Embryonic facial prominence (tissue), 1 donor: ENCODE results near the gene RTF2.
"Not testable (repeated sequence)": the region's sequence is repeated elsewhere in the genome, so short reads cannot be mapped to it uniquely, and the experiment has no call there.

ENCODE experiments used
- DNase-seq: peaks from one replicate; pipeline ENCODE4 v3.0.0-alpha.2; 2016; ENCODE audit errors: extremely low spot score

Gene RTF2

DNA sequence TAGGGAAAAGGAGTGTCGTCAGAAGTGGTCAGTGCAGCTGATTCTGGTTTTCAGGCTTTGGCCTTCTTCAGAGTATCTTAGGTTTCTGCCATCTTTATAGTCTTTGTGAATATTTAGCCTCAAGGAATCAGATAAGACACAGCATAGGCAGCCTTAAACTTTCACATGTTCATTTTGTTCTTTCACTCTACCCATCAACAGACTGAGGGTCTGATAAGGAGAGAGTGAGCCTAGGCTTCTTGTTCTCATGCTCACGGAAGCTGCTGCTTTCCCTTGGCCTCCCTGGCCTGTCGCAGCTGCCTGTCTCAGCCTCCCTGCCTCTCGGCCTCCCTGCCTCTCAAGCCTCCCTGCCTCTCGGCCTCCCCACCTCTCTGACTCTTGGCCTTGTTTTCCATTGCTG is 20.1 kb downstream of the RTF2 start:
- no peak for DNase-seq

DNA sequence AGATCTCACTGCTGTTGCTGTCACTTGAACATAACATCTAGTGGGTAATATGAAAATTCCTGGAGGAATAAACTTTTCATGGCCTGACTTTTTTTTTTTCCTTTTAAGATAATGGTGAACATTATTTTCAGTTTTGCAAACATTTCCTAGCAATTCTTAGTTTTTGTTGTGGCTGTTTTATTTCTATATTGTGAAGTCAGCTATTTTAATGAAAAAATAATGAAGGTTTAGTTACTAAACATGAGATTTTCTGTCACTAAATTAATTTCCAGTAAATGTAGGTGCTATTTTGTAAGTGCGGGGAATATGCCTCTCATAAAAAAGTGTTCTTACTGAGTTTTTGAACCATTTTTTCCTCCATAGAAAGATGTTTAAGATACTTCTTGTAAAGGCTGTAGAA is 32.7 kb downstream of the RTF2 start:
- no peak for DNase-seq

DNA sequence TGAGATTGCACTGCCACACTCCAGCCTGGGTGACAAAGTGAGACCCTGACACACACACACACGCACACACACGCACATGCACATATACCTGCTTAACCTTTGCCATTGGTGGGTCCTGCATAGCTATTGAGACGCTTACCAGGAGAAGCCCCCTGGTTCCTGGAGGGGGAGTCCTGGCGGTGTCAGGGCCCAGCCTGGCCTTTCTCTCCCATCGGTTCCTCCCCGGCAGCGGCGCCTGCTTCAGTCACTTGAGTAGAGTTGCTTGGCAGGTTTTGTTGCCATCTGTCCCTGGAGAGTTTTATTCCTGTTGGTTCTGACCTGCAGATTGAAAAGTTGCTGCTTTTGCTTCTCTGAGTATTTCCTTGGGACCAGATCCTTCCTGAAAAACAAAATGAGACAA is 35.5 kb downstream of the RTF2 start:
- no peak for DNase-seq

DNA sequence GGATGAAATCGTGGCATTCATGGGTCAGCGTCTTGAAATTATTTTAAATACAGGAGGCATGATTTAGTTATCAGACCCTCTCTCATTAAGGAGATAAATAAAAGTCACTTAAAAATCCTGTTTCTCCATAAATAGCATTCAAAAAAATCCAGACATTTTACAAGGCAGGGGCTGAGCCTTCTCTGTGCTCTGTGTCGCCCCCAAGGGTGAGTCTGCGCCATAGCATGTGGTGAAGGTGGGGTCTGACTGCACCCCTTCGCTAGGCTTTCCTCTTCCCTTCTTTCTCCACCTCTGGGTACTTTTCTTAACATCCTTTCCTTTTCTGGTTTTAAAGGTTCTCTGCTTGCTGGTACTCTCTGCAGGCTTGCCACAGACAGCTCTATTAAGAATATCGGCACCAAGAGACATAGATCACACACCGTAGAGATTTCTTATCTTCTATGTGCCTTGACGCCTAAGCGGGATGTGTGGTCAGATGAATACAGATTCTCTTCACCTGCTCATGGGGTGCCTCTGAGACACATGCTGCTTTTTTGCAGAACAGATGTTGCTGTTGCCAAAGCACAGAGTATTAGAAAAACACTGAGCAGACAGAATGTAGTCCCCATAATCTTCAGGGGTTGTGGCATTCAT is 36.1 kb downstream of the RTF2 start:
- DNase-seq: no peak

DNA sequence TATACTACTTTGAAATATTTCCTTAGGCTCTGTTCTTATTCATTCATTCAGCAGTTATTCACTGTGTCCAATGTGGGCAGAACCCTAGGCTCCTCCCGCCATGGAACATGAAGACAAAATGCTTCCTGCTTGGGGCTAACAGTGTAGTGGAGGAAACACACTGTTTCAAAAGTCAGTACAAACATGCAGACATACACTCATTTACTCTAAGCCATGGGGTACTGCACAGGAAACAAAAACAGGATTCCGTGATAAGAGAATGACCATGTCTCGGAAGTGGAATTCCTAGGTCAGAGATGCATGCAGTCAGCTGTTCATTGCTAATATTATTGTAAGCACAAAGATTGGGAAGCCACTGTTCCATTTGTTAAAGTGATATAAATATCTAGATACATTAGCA is 37.7 kb downstream of the RTF2 start:
- DNase-seq: no peak

DNA sequence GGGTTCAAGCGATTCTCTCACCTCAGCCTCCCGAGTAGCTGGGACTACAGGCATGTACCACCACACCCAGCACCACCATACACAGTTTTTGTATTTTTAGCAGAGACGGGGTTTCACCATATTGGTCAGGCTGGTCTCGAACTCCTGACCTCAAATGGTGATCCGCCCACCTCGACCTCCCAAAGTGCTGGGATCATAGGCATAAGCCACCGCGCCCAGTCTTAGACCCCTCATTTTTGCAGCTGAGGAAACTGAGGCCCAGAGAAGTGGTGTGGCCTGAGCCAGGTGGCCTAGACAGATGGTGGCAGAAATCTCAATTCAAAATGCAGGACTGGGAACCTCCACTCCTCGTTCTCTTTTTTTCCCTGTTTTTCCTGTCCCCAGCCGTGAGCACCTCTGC is 43.5 kb downstream of the RTF2 start:
- DNase-seq: no peak

DNA sequence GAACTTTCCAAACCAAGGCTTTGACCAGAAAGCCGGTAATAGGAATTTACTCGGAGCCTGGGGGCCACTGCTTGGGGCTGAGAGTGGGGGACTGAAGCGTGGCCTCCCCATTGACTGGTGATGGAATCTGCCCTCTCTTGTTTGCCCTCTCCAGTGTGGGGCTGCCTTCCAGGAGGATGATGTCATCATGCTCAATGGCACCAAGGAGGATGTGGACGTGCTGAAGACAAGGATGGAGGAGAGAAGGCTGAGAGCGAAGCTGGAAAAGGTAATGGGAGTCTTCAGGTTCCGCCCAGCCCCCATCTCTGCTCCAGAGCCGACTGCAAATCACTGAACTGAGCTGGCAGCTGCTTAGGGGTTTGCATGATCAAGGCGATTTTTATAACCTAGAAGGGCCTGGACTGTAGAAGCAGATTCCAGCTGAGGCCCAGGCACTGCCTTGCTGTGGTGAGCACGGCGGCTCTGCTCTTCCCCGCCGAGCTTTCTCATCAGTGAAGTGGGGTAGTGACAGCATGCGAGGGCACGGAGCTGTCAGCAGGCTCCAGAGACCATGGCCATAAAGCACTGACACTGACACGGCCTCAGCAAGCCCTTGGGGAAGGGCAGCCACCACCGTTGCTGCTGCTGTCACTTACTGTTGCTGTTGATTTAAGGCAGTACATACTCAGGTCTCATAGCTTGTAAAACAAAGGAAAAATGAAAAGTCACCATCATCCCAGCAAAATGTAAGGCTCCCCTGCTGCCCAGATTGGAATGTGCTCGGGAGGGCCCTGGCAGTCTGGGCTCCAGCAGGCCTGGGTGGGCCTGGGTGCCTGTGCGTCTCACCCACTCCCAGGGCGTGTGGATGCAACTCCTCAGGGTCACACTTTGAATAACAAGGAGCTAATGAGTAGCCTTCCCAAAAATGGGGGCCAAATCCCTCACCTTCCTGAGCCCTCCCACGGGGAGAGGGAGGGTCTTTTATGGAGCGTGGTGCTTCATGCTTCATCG is 45.0 kb downstream of the RTF2 start:
- no peak for DNase-seq

DNA sequence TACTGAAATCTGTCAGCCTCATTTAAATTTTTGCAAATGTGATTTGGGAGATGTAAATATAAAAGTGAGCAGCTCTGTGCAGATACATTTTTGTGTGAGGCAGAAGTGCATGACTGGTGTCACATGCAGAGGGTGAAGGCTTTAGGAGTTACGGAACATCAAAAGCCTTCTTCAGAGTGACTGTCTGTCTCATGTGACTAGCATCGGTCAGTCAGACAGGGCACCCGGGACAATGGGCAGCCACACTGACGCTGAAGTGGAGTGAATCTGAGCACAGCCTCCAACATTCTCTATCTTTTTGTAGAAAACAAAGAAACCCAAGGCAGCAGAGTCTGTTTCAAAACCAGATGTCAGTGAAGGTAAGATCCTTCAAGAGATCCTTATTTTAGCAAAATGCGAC is 48.2 kb downstream of the RTF2 start:
- no peak for DNase-seq

DNA sequence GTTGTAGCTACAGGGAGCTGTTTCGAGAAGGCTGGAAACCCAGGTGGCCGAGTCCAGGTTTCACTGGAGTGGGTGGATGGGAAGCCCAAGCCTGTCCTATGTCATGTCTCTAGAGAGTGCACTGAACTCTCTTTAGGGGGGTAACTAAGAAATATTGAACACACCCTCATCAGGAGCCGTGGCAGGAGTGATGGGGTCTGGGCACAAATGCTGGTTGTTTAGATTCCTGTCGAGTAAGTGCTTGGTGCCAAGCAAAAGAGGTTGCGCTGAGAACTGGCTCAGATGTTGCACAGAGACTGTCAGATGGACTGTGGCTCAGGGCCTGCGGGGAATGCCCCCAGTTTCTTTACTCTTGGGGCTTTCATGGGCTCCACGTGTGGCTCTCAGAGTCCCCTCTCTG is 48.8 kb downstream of the RTF2 start:
- DNase-seq: no peak

DNA sequence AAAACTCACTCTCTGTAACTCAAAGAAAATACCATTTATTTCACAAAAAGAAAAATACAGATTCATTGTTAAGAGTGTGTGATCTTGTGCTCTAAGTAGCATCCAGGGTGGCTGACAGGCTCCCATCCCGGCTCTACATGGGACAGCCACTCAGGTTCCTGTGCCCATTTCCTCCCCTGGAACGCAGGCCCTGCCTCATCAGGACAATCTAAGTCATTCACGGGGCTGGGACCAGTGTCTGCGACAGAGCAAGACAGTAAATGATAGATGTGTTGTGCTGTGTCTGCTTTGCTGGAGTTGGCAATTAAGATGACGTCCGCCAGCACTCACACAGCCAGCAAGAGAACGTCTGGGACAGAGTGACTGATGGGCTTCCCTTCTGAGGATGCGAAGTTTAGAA is 49.2 kb downstream of the RTF2 start:
- no peak for DNase-seq

DNA sequence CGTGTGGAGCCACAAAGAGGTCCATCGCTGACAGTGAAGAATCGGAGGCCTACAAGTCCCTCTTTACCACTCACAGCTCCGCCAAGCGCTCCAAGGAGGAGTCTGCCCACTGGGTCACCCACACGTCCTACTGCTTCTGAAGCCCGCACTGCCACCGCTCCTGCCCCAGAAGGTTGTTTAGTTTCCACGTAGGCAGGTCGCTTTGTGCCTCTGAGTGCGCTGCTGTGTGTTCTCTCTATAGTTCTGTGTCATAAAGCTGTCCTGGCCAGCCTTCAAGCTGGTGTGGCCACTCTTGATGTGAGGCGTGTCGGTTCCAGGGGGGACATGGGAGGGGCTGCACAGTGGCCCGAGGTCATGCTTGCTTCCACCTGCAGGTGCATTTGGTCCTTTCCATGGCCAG is 49.7 kb downstream of the RTF2 start:
- no peak for DNase-seq

DNA sequence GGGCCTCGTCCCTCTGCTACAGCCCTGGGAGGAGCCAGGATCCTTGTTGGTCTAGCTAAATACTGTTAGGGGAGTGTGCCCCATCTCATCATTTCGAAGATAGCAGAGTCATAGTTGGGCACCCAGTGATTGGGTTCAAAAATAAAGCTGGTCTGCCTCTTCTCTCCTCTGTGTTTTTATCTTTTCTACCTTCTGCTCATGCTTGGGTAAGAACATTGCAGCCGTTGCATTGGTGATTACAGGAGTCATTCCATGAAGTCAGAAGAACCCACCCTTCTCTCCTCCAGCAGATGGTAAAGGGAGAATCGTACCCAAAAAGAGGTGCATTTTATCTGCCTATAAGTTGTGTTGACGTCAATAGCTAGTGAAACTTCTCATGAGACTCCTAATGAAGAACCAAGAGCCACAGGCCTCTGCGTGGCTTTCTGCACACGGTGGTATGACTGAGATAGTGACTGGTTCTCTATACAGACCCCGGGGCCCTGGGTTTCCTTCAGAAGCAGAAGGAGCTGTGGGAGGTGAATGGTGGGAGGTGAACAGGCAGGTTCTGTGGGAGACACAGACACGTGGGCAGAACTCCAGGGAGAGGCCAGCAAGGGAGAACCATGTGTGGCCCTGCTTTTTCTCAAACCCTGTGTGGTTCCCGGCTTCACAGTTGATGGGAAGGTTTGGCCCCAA is 50.4 kb downstream of the RTF2 start:
- DNase-seq: no peak

DNA sequence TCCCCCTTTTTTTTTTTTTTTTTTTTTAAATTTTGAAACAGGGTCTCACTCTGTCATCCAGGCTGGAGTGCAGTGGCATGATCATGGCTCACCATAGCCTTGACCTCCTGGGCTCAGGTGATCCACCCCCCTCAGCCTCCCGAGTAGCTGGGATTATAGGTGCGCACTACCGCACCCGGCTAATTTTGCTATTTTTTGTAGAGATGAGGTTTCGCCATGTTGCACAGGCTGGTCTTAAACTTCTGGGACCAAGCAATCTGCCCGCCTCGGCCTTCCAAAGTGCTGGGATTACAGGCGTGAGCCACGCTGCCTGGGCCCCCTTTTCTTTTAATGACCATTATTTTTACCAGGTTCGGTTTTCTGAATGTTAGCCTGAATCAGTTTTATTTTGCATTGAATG is 51.1 kb downstream of the RTF2 start:
- DNase-seq: no peak

DNA sequence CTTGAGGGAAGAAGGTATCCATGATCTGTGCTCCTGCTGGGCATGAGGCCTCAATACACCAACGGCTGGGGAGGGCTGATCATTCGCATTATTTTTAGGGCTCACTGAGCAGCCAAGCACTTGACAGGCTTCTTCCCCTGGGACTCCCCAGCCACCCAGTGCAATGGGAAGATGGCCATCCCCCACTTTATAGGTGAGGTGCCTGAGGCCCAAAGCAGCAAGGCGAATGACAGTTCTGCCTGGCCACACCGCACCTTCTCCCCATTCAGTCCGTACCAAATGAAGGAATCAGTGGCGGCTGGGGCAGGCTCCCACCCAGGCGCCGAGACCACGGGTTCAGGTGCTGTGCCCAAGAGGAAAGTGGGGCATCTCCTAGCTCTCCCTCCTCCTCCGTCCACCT is 51.8 kb downstream of the RTF2 start:
- DNase-seq: no peak

DNA sequence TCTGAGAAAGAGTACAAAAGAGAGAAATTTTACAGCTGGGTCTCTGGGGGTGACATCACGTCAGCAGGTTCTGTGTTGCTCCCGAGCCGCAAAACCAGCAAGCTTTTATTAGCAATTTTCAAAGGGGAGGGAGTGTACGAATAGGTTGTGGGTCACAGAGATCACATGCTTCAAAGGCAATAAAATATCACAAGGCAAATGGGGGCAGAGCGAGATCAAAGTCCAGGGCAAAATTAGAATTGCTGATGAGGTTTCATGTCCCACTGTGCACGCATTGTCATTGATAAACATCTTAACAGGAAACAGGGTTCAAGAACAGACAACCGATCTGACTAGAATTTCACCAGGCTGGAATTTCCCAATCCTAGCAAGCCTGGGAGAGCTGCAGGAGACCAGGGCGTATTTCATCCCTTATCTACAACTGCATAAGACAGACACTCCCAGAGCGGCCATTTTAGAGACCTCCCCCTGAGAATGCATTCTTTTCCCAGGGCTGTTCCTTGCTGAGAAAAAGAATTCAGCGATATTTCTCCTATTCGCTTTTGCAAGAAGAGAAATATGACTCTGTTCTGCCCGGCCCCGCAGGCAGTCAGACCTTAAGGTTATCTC is 52.4 kb downstream of the RTF2 start:
- not testable (repeated sequence) for DNase-seq

DNA sequence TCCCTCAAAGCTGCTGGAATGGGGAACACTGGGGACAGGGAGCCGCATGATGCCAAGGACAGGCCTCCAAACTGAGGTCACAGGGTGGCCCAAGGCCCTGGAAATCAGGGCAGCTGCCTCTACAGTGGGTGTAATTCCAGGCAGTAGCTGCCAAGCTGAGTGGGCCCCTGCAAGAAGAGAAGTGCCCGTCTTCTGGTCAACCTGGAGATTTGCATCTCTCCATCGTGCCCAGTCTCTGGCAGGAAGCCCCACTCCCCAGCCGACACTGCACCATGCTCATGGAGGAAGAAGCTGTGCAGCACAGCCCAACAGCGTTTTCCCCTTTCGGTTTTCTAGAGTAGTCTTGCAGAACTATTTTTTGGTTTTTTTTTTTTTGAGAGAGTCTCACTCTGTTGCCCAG is 53.9 kb downstream of the RTF2 start:
- no peak for DNase-seq

DNA sequence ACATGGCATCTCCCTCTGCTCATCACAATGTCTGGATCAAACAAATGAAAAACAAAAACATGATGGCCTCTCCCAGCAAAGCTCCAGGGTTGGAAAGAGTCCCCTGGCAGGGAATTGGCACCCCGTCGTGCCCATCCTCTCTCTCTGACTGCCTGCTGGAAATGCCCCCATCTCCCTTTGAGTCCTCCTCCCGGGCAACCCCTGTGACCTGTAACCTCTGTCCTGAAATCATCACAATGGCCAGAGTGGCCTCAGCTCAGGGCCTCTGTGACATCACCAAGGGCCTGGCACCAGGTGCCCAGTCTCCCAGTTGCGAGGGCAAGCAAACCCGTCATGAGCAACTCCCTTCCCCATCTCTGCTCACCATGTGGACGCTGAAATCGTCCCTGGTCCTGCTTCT is 56.0 kb downstream of the RTF2 start, which contains the start of gene FAM209A:
FAM209A (plus strand) TSS at position 301 of the 400 bp plus-strand sequence; CDS start at position 366, 65 bp downstream.
- not testable (repeated sequence) for DNase-seq

DNA sequence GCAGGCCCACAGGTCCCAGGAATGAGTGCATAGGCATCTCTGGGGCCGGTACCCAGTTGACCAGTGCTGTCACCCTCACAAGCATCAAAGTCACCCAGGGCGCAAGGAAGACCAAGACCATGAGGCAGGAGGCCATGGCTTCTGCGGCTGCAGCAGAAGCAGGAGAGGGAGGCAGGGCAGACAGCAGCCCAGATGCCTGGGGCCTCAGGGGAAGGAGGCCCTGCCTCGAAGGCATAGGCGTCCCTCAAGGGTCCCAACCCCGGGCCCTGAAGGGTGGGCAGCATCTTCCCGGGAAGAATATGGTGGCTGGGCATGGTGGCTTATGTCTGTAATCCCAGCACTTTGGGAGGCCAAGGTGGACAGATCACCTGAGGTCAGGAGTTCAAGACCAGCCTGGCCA is 59.1 kb downstream of the RTF2 start:
- no peak for DNase-seq

DNA sequence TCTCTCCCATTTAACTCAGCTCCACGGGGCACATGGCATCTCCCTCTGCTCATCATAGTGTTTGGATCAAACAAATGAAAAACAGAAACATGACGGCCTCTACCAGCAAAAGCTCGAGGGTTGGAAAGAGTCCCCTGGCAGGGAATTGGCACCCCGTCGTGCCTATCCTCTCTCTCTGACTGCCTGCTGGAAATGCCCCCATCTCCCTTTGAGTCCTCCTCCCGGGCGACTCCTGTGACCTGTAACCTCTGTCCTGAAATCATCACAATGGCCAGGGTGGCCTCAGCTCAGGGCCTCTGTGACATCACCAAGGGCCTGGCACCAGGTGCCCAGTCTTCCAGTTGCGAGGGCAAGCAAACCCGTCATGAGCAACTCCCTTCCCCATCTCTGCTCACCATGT is 64.5 kb downstream of the RTF2 start, which contains the start of gene FAM209B:
FAM209B (plus strand) TSS at position 301 of the 400 bp plus-strand sequence; CDS start at position 397, 96 bp downstream.
- DNase-seq: not testable (repeated sequence)

DNA sequence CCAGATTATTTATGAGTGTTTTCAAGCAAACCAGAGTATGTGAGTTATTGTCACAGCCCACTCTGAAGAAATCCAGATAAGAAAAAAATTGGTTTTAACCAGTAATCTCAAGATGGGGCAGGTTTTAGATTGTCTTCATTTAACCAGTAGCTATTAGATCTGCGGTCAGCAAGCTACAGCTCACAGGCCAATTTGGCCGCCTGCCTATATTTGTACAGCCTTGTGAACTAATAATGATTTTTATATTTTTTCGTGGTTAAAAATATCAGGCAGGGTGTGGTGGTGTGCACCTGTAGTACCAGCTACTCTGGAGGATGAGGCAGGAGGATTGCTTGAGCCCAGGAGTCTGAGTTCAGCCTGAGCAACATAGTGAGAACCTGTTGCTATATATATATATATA is 69.6 kb downstream of the RTF2 start:
- no peak for DNase-seq

DNA sequence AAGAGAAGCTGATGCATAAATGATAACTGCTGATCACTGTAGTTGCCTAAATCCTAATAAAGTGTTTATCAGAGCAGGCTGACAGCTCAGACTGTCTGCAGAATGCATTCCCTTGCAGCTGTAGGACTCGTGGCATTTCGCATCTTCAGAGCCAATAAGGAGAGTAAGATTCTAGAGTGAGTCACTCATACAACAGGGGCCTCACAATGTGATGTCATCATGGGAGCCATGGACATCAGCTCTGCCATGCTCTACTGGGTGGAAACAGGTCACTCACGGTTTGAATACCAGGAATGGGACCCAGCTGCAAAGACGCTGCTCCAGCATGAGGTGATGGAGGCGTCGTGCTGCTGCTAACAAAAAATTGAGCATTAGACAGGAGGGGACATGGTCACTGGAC is 72.0 kb downstream of the RTF2 start:
- DNase-seq: no peak

DNA sequence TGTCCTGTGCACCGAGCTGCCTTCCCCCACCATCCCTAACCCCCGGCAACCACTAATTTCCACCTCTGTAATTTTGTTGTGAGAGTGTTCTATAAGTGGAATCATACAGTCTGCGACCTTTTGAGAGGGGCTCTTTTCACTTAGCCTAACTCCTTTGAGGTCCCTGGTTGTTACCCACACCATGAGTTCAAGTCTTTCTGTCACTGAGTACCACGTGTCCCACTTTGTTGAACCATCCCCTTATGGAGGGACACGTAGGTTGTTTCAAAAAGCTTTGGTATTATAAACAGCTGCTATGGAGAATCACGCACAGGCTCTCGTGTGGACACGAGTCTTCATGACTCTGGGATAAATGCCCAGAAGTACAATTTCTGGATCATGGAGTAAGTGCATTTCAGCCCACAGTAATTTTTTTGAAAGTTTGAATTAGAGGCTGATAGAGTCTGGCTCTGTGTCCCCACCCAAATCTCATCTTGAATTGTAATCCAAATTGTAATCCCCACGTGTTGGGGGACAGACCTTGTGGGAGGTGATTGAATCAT is 74.1 kb downstream of the RTF2 start:
- DNase-seq: no peak
